HL-60 (cell line): Measurements from ENCODE around the gene CTNND2.

ENCODE experiments used
- DNase-seq, 2 experiments: peaks; one replicate each; pipeline ENCODE4 v3.0.0-alpha.2; 2010 to 2020; ENCODE audit warnings: low read depth in 1 of 2, low spot score in 1 of 2
- H3K27ac ChIP-seq: fragments of 250-450 bp; sonication (Bioruptor Pico); replicated peaks from 2 replicates; pipeline ENCODE4 v1.5.1; 2020; ENCODE audit warnings: mild to moderate bottlenecking, moderate library complexity
- H3K27me3 ChIP-seq: fragments of 250-450 bp; sonication (Bioruptor Pico); 2 replicates; pipeline ENCODE4 v1.5.1; 2021; ENCODE audit warnings: mild to moderate bottlenecking, moderate library complexity; ENCODE audit not compliant: insufficient read depth, poor library complexity, severe bottlenecking
- H3K4me3 ChIP-seq: replicated peaks from 2 replicates; pipeline ENCODE4 v1.5.1; 2011; ENCODE audit warnings: mild to moderate bottlenecking, control low read depth, low read length; ENCODE audit not compliant: insufficient read depth
- CTCF ChIP-seq: IDR thresholded peaks from one replicate; pipeline ENCODE4 v1.5.1; 2011; ENCODE audit warnings: low read length, control low read depth, inconsistent platforms; ENCODE audit not compliant: insufficient read depth
- GABPA ChIP-seq: IDR thresholded peaks from 2 replicates; pipeline ENCODE4 v1.6.1; 2012; ENCODE audit warnings: low read depth
- POLR2AphosphoS5 ChIP-seq: IDR thresholded peaks from 2 replicates; pipeline ENCODE4 v1.6.1; 2012; ENCODE audit warnings: low read depth
- SPI1 ChIP-seq: IDR thresholded peaks from 2 replicates; pipeline ENCODE4 v1.6.1; 2012; ENCODE audit warnings: low read depth, mild to moderate bottlenecking, borderline replicate concordance
- TF ChIP-seq, protein P1 (sequence below): IDR thresholded peaks from 2 replicates; pipeline ENCODE4 v1.6.1; 2012; ENCODE audit warnings: low read depth; ENCODE audit not compliant: insufficient replicate concordance

The CTNND2 gene

GRCh38 chr5:11449217-11449616, 455.0 kb downstream of the CTNND2 start:
- Histone ChIP-seq H3K27ac (no peak overlapping the region), H3K4me3 (no peak overlapping the region), H3K27me3 (no peaks in the 10 kb centered on the region)
- no peak for TF ChIP-seq SPI1
- TF ChIP-seq GABPA = no peak
- TF ChIP-seq, protein P1, sequence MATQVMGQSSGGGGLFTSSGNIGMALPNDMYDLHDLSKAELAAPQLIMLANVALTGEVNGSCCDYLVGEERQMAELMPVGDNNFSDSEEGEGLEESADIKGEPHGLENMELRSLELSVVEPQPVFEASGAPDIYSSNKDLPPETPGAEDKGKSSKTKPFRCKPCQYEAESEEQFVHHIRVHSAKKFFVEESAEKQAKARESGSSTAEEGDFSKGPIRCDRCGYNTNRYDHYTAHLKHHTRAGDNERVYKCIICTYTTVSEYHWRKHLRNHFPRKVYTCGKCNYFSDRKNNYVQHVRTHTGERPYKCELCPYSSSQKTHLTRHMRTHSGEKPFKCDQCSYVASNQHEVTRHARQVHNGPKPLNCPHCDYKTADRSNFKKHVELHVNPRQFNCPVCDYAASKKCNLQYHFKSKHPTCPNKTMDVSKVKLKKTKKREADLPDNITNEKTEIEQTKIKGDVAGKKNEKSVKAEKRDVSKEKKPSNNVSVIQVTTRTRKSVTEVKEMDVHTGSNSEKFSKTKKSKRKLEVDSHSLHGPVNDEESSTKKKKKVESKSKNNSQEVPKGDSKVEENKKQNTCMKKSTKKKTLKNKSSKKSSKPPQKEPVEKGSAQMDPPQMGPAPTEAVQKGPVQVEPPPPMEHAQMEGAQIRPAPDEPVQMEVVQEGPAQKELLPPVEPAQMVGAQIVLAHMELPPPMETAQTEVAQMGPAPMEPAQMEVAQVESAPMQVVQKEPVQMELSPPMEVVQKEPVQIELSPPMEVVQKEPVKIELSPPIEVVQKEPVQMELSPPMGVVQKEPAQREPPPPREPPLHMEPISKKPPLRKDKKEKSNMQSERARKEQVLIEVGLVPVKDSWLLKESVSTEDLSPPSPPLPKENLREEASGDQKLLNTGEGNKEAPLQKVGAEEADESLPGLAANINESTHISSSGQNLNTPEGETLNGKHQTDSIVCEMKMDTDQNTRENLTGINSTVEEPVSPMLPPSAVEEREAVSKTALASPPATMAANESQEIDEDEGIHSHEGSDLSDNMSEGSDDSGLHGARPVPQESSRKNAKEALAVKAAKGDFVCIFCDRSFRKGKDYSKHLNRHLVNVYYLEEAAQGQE = no peak
- TF ChIP-seq CTCF = no peak
- no peak for TF ChIP-seq POLR2AphosphoS5
- DNase-seq = no peak

- Histone ChIP-seq H3K4me3 (no peak overlapping the region), H3K27me3 (no peaks in the 10 kb centered on the region), H3K27ac (no peak overlapping the region)
- no peak for TF ChIP-seq SPI1
- no peak for TF ChIP-seq GABPA
- TF ChIP-seq CTCF = no peak
- TF ChIP-seq POLR2AphosphoS5 = no peak
- TF ChIP-seq, protein P1 = no peak
- no peak for DNase-seq
Observed at GRCh38 chr5:11443831-11444230, 460.4 kb downstream of the CTNND2 start.

GRCh38 chr5:11432116-11432515, 472.1 kb downstream of the CTNND2 start:
- Histone ChIP-seq H3K27me3 (no peaks in the 10 kb centered on the region), H3K27ac (no peak overlapping the region), H3K4me3 (no peak overlapping the region)
- no peak for DNase-seq
- TF ChIP-seq, protein P1 = no peak

- no peak overlapping the region for H3K27ac ChIP-seq
- no peak for TF ChIP-seq SPI1
- TF ChIP-seq CTCF = no peak
- TF ChIP-seq, protein P1 = no peak
- no peak for TF ChIP-seq POLR2AphosphoS5
- TF ChIP-seq GABPA = no peak
- no peak for DNase-seq
- no peak overlapping the region for H3K4me3 ChIP-seq
- H3K27me3 ChIP-seq = no peaks in the 10 kb centered on the region
Observed at GRCh38 chr5:11429254-11429653, 475.0 kb downstream of the CTNND2 start.
